D341Med (cell line): ENCODE results near the gene CTXN1.
"Not testable (repeated sequence)": the region's sequence is repeated elsewhere in the genome, so short reads cannot be mapped to it uniquely, and the experiment has no call there.

Source experiments
- DNase-seq: peaks from one replicate; pipeline ENCODE4 v3.0.0; 2012; ENCODE audit warnings: low spot score

CTXN1 gene

DNA sequence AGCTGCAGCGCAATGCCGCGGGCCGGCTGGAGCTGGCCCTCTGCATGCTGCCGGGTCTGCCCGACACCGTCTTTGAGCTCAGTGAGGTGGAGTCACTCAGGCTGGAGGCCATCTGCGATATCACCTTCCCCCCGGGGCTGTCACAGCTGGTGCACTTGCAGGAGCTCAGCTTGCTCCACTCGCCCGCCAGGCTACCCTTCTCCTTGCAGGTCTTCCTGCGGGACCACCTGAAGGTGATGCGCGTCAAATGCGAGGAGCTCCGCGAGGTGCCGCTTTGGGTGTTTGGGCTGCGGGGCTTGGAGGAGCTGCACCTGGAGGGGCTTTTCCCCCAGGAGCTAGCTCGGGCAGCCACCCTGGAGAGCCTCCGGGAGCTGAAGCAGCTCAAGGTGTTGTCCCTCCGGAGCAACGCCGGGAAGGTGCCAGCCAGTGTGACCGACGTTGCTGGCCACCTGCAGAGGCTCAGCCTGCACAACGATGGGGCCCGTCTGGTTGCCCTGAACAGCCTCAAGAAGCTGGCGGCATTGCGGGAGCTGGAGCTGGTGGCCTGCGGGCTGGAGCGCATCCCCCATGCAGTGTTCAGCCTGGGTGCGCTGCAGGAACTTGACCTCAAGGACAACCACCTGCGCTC, 26.1 kb downstream of the CTXN1 start:
- DNase-seq: peak; percentile 19

DNA sequence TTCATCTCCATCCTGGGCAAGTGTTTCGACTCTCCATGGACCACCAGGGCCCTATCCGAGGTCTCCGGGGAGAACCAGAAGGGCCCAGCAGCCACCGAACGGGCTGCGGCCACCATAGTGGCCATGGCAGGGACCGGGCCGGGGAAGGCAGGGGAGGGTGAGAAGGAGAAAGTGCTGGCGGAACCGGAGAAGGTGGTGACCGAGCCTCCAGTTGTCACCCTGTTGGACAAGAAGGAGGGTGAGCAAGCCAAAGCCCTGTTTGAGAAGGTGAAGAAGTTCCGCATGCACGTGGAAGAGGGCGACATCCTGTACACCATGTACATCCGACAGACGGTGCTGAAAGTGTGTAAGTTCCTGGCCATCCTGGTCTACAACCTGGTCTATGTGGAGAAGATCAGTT, 27.0 kb downstream of the CTXN1 start:
- no peak for DNase-seq

DNA sequence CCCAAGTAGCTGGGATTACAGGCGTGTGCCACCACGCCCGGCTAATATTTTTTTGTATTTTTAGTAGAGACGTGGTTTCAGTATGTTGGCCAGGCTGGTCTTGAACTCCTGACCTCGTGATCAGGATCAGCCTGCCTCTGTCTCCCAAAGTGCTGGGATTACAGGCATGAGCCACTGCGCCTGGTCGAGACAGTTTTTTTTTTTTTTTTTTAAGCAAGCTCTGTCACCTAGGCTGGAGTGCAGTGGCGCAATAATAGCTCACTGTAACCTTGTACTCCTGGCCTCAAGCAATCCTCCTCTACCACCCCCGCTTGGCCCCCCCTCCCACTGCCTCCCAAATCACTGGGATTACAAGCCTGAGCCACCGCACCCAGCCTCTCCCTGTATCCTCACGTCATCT, 28.6 kb downstream of the CTXN1 start:
- no peak for DNase-seq

DNA sequence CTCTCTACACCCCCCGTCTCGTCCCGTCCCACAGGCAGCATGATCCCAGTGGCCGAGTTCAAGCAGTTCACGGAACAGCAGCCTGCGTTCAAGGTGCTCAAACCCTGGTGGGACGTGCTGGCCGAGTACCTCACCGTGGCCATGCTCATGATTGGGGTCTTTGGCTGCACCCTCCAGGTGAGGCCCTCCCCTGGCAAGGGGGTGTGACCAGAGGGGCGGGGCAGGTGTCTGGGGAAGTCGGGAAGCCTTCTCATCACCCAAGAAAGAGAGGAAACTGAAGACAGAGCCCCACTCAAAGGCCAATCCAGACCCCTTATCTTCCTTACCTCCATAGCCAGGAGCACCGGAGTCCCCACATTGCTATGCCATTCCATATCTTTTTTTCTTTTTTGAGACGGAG, 30.4 kb downstream of the CTXN1 start:
- no peak for DNase-seq

DNA sequence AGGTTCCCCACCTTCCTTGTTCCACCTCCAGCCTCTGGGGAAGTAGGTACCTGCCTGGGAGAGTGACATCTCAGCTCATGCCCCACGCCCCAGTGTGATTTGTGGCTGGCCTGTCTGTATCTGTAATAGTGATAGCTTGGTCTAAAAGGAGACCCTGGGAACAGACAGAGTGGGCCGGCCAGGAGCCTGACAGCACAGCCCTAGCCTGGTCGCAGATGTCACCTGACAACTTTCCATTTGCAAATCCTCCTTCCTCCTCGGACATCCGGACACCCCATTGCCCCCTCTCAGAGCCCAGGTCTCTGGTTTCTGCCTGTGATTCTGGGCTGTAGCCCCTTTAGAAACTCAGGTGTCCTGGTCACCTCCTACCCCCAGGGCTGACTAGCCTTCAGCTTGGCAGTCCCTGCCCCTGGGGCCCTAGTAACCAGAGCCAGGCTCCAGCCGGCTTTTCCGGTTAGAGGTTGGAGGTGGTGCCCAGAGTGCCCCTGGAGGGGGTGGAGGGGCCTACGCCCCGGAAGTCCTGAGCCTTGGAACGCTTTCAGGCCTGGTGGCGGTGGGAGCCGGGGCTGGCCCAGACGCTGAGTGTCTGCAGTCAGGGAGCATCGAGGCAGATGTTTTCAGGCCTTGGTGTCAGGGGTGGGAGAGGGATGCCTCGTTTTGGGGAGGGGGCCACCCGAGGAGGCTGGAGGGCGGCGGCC, 31.2 kb downstream of the CTXN1 start:
- no peak for DNase-seq

DNA sequence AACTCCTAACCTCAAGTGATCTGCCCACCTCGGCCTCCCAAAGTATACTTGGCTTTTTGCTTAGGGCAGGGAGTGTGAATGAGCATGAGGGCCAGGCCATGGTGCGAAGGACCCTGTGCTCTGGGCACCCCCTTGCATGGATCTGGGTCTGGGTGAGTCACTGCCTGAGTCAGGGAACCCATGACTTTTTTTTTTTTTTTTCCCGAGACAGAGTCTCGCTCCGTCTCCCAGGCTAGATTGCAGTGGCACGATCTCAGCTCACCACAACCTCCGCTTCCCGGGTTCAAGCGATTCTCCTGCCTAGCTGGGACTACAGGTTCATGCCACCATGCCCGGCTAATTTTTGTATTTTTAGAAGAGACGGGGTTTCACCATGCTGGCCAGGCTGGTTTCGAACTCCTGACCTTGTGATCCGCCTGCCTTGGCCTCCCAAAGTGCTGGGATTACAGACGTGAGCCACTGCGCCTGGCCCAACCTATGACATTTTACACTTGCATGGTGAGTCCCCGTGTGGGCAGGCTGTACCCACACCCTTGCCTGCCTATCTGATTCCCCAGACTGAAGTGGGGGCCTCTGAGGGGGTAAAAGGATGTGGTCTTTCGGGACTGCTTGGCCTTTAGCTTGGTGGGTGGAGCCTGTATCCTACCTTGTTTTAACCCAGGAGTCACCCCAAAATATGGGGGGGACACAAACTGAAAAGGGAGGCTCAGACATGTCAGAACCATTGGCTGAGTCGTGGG, 32.4 kb downstream of the CTXN1 start:
- not testable (repeated sequence) for DNase-seq

DNA sequence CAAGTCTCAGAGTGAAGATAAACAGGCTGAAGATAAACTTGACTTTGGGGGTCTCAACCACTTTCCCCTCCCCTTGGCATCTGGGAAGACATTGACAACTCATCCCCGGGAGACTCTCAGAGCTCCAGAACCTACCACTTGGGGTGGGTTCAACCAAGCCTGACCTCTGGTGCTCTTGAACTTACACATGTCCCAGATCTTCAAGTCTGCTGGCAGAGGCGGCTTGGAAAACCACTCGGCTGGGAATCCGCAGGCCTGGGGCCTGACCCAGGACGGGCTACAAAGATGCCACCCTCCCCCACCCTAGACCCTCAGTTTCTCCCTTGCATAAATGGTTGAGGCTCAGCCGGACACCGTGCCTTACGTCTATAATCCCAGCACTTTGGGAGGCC, 37.1 kb downstream of the CTXN1 start:
- DNase-seq: no peak

DNA sequence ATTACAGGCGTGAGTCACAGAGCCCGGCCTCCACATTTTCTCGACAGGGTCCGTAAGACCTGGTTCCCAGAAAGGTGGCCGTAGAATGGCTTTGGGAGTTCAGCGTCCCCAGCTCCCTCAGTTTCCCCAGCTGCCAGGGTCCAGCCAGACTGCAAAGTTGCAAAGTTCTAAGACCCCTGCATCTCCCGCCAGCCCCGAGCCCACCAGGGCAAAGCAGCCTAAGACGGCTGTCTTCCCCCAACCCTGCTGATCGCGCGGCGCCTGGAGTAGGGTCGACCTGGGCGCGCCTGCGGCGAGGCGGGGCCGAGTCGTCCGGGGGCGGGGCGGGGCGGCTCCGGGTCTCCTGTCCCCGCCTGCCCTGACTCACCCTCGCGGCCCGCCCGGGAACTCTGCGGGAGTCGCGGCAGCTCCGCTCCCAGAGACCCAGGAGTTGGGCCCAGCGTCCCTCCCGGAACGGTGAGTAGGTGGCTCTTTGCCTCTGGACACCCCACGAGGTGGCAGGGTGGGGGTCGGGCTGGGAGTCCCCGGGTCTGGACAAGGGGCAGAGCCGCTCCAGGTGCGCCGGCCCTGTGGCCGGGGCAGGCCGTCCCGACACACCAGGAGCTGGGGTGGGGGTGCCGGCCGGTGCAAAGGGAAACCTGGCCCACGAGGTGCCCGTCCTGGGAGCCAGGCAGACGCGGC, 37.6 kb downstream of the CTXN1 start, which contains the start of gene LRRC8E:
Gene LRRC8E, plus strand, starts transcription at position 366 of the 681 bp plus-strand sequence. CDS start 7,094 bp downstream, outside the sequence.
- peak; percentile 66 for DNase-seq

DNA sequence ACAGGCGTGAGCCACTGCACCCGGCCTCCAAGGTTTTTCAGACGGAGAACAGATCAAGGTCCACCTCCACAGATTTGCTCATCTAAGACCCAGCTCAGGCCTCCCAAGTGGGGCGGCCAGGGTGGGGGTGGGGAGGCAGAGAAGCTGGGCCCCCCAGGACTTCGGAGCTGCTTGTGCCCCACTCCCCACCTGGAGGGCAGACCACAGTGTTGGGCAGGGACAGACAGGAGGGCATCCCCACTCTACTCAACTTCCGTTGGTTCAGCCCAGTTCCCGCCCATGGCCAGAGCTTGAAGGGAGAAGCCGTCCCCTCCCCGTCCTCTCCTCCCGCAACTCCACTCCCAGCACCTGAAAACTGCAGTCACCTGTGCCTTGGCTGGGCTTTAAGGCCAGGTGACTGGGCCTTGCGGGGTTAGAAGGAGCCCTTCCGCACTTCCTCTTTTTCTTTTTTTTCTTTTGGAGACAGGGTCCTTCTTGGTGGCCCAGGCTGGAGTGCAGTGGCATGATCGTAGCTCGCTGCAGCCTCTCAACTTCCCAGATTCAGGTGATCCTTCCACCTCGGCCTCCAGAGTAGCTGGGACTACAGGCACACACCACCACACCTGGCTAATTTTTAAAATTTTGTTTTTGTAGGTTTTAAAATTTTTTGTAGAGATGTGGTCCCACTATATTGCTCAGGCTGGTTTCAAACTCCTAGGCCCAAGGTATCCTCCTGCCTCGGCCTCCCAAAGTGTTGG, 38.4 kb downstream of the CTXN1 start:
- DNase-seq: no peak

DNA sequence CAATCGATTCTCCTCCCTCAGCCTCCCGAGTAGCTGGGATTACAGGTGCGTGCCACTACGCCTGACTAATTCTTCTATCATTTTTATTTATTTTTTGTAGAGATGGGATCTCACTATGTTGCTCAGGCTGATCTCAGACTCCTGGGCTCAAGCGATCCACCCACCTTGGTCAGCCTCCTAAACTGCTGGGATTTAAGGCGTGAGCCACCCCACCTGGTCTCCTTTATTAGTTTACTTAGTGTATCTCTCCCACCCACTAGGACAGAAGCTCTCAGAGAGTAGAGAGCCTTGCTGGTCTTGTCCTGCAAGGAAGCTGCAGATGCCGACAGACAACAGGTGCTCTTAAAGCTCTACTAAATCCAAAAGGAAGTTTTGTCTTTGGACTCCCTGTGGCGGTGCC, 40.1 kb downstream of the CTXN1 start:
- DNase-seq: no peak

DNA sequence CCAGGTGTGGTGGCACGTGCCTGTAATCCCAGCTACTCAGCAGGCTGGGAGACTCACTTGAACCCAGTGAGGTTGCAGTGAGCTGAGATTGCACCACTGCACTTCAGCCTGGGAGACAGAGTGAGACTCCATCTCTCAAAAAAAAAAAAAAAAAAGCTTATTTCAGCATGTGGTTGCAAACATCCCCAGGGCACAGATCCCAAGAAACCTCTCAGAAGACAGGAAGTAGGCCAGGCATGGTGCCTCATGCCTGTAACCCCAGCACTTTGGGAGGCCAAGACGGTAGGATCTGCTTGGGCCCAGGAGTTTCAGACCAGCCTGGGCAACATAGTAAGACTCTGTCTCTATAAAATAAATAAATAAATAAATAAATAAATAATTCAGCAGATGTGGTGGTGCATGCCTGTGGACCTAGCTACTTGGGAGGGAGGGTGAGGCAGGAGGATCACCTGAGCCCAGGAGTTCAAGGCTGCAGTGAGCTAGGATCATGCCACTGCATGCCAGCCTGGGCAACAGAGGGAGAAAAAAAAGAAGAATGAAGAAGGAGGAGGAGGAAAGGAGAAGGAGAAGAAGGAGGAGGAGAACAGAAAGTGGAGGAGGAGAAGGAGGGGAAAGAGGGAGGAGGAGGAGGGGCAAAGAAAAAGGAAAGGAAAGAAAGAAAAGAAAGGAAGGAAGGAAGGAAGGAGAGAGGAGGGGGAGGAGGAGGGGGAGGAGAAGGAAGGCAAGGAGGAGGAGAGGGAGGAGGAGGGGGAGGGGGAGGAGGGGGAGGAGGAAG, 42.0 kb downstream of the CTXN1 start:
- no peak for DNase-seq

DNA sequence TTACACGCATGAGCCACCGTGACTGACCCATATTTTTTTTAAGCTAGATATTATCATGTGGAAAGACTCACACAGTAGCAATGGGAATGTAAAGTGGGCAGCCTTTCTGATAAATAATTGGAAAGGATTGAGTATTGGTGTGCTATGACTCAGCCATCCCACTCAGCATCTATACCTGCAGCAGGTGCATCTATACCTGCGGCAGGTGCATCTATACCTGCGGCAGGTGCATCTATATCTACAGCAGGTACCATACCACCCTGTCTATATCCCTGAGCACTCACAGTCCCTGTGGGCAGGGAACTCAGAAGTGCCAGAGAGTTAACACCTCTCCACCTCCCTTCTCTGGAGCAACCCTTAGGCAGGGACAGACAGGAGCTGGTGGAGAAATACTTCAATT, 42.8 kb downstream of the CTXN1 start:
- no peak for DNase-seq

DNA sequence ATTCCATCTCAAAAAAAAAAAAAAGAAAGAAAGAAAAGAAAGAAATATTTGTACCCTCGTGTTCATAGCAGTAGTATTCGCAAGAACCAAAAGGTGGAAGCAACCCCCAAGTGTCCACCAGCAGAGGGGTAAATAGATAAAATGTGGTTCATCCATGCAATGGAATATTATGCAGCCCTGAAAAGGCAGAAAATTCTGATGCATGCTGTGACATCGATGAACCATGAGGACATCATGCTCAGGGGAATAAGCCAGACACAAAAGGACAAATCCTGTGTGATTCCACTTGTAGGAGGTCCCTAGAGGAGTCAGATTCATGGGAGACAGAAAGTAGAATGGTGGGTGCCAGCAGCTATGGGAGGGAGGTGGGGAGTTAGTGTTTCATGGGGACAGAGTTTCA, 44.0 kb downstream of the CTXN1 start:
- no peak for DNase-seq

DNA sequence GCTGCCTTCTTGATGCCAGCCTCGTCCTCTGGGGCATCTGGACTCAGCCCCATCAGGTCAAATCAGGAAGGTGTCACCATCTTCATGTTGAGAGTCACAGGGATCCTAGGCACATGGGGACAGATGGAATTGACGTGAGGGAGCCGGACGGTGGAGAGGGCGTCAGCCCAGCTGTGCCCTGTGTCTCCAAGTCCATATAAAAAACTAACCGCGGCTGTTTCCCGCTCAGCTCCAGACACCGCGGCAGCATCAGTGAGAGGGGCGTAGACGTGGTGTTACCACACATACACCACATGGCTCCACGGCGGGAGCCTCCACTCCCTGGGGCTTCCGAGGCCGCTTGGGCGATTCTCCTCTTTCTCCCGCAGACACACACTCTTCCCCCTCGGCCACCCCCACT, 46.1 kb downstream of the CTXN1 start:
- no peak for DNase-seq

DNA sequence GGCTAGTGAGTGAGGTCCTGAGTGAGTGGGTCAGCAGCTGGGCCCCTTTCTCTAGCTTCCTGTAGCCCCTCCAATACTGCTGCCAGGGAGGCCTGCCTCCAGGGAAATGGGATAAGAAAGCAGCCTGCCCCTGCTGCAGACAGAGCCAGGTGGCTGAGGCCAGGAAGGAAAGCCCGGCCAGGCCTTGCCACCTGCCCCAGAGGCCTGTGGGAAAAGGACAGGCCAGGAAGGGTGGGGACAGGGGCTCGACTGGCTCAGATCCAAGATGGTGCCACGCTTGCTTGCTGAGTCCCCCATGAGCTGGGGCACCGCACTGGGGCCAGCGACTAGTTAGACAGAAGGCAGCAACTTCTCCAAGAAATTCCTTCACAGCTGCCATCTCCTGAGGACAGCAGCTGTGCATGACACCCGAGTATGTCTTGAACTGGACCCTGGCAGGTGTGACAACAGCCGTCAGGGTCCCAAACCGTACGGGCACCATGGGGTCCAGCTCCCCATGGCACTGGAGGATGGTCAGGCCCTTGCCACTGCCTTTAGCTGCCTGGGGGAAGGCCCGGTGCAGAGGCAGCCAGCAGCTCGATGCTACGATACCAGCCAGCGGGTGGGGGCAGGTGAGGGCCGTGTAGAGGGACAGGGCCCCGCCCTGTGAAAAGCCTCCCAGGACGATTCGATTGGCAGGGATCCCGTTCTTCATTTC, 46.7 kb downstream of the CTXN1 start:
- no peak for DNase-seq

DNA sequence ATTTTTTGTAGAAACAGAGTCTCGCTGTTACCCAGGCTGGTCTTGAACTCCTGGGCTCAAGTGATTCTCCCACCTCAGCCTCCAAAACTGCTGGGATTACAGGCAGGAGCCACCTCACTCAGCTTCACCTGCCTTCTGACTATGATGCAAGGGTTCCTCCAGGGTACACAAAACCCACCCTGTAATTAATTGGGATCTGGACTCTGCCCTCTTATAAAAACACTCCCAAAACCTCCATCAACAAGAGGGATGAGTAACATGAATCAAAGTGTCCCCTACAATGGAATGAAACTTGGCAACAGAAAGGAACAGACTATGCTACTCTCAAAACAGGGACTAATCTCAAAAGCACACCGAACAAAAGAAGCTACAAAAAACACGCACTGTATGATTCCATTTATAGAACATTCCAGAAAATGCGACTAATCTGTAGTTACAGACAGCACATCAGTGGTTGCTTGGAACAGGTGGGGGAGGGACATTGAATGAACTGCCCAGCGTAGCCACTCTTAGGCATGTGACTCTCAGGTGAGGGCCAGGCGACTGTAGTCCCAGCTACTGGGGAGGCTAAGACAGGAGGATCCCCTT, 48.6 kb downstream of the CTXN1 start:
- DNase-seq: no peak

DNA sequence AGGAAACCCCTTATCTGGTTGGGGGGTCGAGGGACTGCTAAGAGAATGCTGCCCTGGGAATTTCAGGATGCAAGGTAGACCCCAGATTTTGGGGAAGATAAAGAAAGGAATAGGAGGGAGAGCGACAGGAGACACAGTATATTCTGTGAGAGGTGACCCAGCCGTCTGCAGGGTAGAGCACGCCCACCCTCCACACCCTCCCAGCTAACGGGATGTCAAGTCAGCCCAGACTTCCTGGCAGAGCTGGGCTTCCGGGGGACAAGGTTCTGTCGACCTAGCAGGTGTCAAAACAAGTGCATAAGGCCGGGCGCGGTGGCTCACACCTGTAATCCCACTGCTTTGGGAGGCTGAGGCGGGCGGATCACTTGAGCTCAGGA, 51.0 kb downstream of the CTXN1 start:
- no peak for DNase-seq
